IMR-90 (cell line): ENCODE measurements around the gene KIF5C. TPM values are rescaled to one million over a fixed set of nuclear protein-coding genes. Genes with fewer than 3 reads are reported as not detected.

ENCODE experiments used
- ATAC-seq: fragments of 200-7000 bp; cut with Tn5 transposase; 2 replicates; pipeline ENCODE4 v1.9.1; 2020; ENCODE audit warnings: low read depth, mild to moderate bottlenecking, moderate library complexity
- BruUV-seq: library from RNA; stranded (reverse); fragments of 400-500 nt; replicated peaks from 2 replicates; lab custom pipeline; 2021; lab: Mats Ljungman, UMichigan
- CTCF ChIA-PET: fragments of 300-600 bp; formaldehyde crosslinking; extraction: SDS; loops from one replicate; lab custom pipeline; 2021; ENCODE audit warnings: antibody characterized with exemption; lab: Yijun Ruan, JAX
- POLR2A ChIA-PET: fragments of 300-600 bp; sonication (Branson Sonifier 250); formaldehyde crosslinking; loops from one replicate; lab custom pipeline; 2022; ENCODE audit warnings: antibody characterized with exemption; ENCODE audit not compliant: unreplicated experiment; lab: Charles Lee
- DNase-seq: peaks from one replicate; pipeline ENCODE4 v3.0.0; 2013
- H2AFZ ChIP-seq: replicated peaks from 2 replicates; pipeline ENCODE3; 2013; ENCODE audit warnings: low read length, mild to moderate bottlenecking; ENCODE audit not compliant: poor library complexity
- H2AK5ac ChIP-seq: 2 replicates; pipeline ENCODE4 v1.6.1; 2013; ENCODE audit warnings: low read depth, low read length, inconsistent platforms
- H2AK9ac ChIP-seq: replicated peaks from 2 replicates; pipeline ENCODE3; 2013; ENCODE audit warnings: mild to moderate bottlenecking, low read depth, low read length, moderate library complexity; ENCODE audit not compliant: poor library complexity
- H2BK120ac ChIP-seq: 2 replicates; pipeline ENCODE4 v1.6.1; 2013; ENCODE audit warnings: low read depth, low read length, inconsistent platforms
- H2BK15ac ChIP-seq: 3 replicates; pipeline ENCODE4 v1.6.1; 2013; ENCODE audit warnings: low read depth, low read length, inconsistent platforms
- H2BK20ac ChIP-seq: 2 replicates; pipeline ENCODE4 v1.6.1; 2013; ENCODE audit warnings: low read depth, mild to moderate bottlenecking, inconsistent platforms, low read length, moderate library complexity
- H2BK5ac ChIP-seq: 2 replicates; pipeline ENCODE4 v1.6.1; 2013; ENCODE audit warnings: mild to moderate bottlenecking, low read depth, low read length, inconsistent platforms; ENCODE audit not compliant: poor library complexity, severe bottlenecking
- H3K14ac ChIP-seq: replicated peaks from 2 replicates; pipeline ENCODE4 v1.6.1; 2013; ENCODE audit warnings: low read depth, low read length, inconsistent platforms
- H3K18ac ChIP-seq: 2 replicates; pipeline ENCODE4 v1.6.1; 2013; ENCODE audit warnings: low read depth, low read length, control low read depth
- H3K23ac ChIP-seq: 2 replicates; pipeline ENCODE4 v1.6.1; 2013; ENCODE audit warnings: low read depth, low read length, inconsistent platforms
- H3K27ac ChIP-seq: 2 replicates; pipeline ENCODE4 v1.5.1; 2013; ENCODE audit warnings: mild to moderate bottlenecking, control low read depth, low read length; ENCODE audit not compliant: insufficient read depth
- H3K27me3 ChIP-seq: 2 replicates; pipeline ENCODE4 v1.6.1; 2013; ENCODE audit warnings: low read length; ENCODE audit not compliant: control insufficient read depth, insufficient read depth
- H3K36me3 ChIP-seq: 2 replicates; pipeline ENCODE4 v1.6.1; 2013; ENCODE audit warnings: low read length, mixed read lengths; ENCODE audit not compliant: control insufficient read depth, insufficient read depth
- H3K4ac ChIP-seq: 2 replicates; pipeline ENCODE4 v1.6.1; 2013; ENCODE audit warnings: low read depth, low read length, inconsistent platforms
- H3K4me1 ChIP-seq: 2 replicates; pipeline ENCODE4 v1.6.1; 2013; ENCODE audit warnings: low read length, mixed read lengths; ENCODE audit not compliant: control insufficient read depth, insufficient read depth
- H3K4me2 ChIP-seq: 2 replicates; pipeline ENCODE4 v1.6.1; 2013; ENCODE audit warnings: low read depth, mild to moderate bottlenecking, control low read depth, low read length, moderate library complexity
- H3K4me3 ChIP-seq: 2 replicates; pipeline ENCODE4 v1.5.1; 2013; ENCODE audit warnings: low read depth, mild to moderate bottlenecking, control low read depth, low read length, moderate library complexity; ENCODE audit not compliant: insufficient read depth
- H3K56ac ChIP-seq: 2 replicates; pipeline ENCODE4 v1.6.1; 2013; ENCODE audit warnings: low read length, inconsistent platforms; ENCODE audit not compliant: insufficient read depth; ENCODE audit errors: extremely low read depth
- H3K79me1 ChIP-seq, 2 experiments: 2 replicates each; pipeline ENCODE4 v1.6.1; 2013; ENCODE audit warnings: low read length in 2 of 2, inconsistent platforms in 1 of 2, low read depth in 1 of 2
- H3K9ac ChIP-seq: 2 replicates; pipeline ENCODE4 v1.6.1; 2013; ENCODE audit warnings: low read depth, low read length, control low read depth
- H3K9me1 ChIP-seq: 2 replicates; pipeline ENCODE4 v1.6.1; 2013; ENCODE audit warnings: low read length, inconsistent platforms; ENCODE audit not compliant: insufficient read depth
- H3K9me3 ChIP-seq: 2 replicates; pipeline ENCODE4 v1.6.1; 2013; ENCODE audit warnings: low read length; ENCODE audit not compliant: control insufficient read depth, insufficient read depth
- H4K20me1 ChIP-seq: 2 replicates; pipeline ENCODE4 v1.6.1; 2013; ENCODE audit warnings: low read length, inconsistent platforms; ENCODE audit not compliant: insufficient read depth
- H4K5ac ChIP-seq: 2 replicates; pipeline ENCODE4 v1.6.1; 2013; ENCODE audit warnings: mild to moderate bottlenecking, low read depth, low read length, control low read depth
- H4K8ac ChIP-seq, 2 experiments: 2 replicates each; pipeline ENCODE4 v1.6.1; 2013; ENCODE audit warnings: low read depth in 2 of 2, low read length in 2 of 2, control low read depth in 1 of 2, inconsistent platforms in 1 of 2
- H4K91ac ChIP-seq: 2 replicates; pipeline ENCODE4 v1.6.1; 2013; ENCODE audit warnings: low read depth, low read length, inconsistent platforms; ENCODE audit not compliant: insufficient read depth
- BHLHE40 ChIP-seq: fragments of 150-350 bp; IDR thresholded peaks from 2 replicates; pipeline ENCODE4 v1.6.1; 2016; ENCODE audit warnings: mild to moderate bottlenecking, low read depth, low read length
- CHD1 ChIP-seq: IDR thresholded peaks from 2 replicates; pipeline ENCODE4 v1.6.1; 2012; ENCODE audit warnings: low read depth, low read length, improper control_type of control experiment
- FOS ChIP-seq: fragments of 150-350 bp; IDR thresholded peaks from 2 replicates; pipeline ENCODE4 v1.6.1; 2016; ENCODE audit warnings: low read depth, low read length
- MAFK ChIP-seq: IDR thresholded peaks from 2 replicates; pipeline ENCODE4 v1.6.1; 2012; ENCODE audit warnings: low read depth, low read length, improper control_type of control experiment
- MAZ ChIP-seq: IDR thresholded peaks from 2 replicates; pipeline ENCODE4 v1.6.1; 2012; ENCODE audit warnings: low read depth, mild to moderate bottlenecking, low read length, improper control_type of control experiment, moderate library complexity, borderline replicate concordance
- MXI1 ChIP-seq: IDR thresholded peaks from 2 replicates; pipeline ENCODE4 v1.6.1; 2012; ENCODE audit warnings: low read depth, mild to moderate bottlenecking, low read length, moderate library complexity, borderline replicate concordance
- NFE2L2 ChIP-seq: fragments of 150-350 bp; IDR thresholded peaks from 2 replicates; pipeline ENCODE4 v1.6.1; 2016; ENCODE audit warnings: low read depth, mild to moderate bottlenecking, low read length
- POLR2A ChIP-seq: IDR thresholded peaks from 2 replicates; pipeline ENCODE4 v1.6.1; 2012; ENCODE audit warnings: mild to moderate bottlenecking, low read depth, low read length
- RAD21 ChIP-seq: IDR thresholded peaks from 2 replicates; pipeline ENCODE4 v1.6.1; 2012; ENCODE audit warnings: low read length, improper control_type of control experiment
- RCOR1 ChIP-seq: IDR thresholded peaks from 2 replicates; pipeline ENCODE4 v1.6.1; 2012; ENCODE audit warnings: mild to moderate bottlenecking, low read length, improper control_type of control experiment; ENCODE audit not compliant: insufficient replicate concordance
- RFX5 ChIP-seq: IDR thresholded peaks from 2 replicates; pipeline ENCODE4 v1.8.0; 2012; ENCODE audit warnings: low read depth, mild to moderate bottlenecking, low read length, moderate library complexity
- SMC3 ChIP-seq: fragments of 150-350 bp; IDR thresholded peaks from 2 replicates; pipeline ENCODE4 v1.6.1; 2016; ENCODE audit warnings: low read depth, mild to moderate bottlenecking, antibody characterized with exemption, low read length, moderate library complexity
- whole genome bisulfite sequencing, 2 experiments: methylation state at CpG; one replicate each; pipeline versions ENCODE4 v1.1.5 to v1.1.7; 2013; ENCODE audit warnings: missing lambda C conversion rate in 2 of 2; ENCODE audit not compliant: insufficient read length in 1 of 2; ENCODE audit errors: extremely low coverage in 2 of 2; 5-methylcytosine and 5-hydroxymethylcytosine counted together
- dilution Hi-C: fragments of 300-500 bp; cut with HindIII; formaldehyde crosslinking; loops from one replicate; pipeline ENCODE4 v1.14.3; 2018; ENCODE audit warnings: low sequenced_read_pairs; ENCODE audit not compliant: unreplicated experiment
- in situ Hi-C: fragments of 300-500 bp; cut with MboI; formaldehyde crosslinking; loops from 3 replicates; pipeline ENCODE4 v1.14.3; 2019; ENCODE audit warnings: low sequenced_read_pairs, inconsistent platforms, mixed read lengths
- intact Hi-C: fragments of 100-400 bp; cut with micrococcal nuclease; formaldehyde crosslinking; loops from 2 replicates; pipeline ENCODE4 v1.10.0; 2022
- polyA plus RNA-seq, 3 experiments: library from polyadenylated mRNA; depleted of rRNA; stranded (reverse); fragments of >200 nt; gene quantifications; 2 replicates each; pipeline ENCODE4 v1.2.3, GENCODE V29; 2012; ENCODE audit warnings: low replicate concordance in 1 of 3
- total RNA-seq: library from RNA; depleted of rRNA; stranded (reverse); fragments of >200 nt; gene quantifications from 2 replicates; pipeline ENCODE4 v1.2.3, GENCODE V29; 2012
- TF ChIP-seq, protein P1 (sequence below): fragments of 150-350 bp; IDR thresholded peaks from 2 replicates; pipeline ENCODE4 v1.6.1; 2017; ENCODE audit warnings: mild to moderate bottlenecking, antibody characterized with exemption, low read length, low read depth
- TF ChIP-seq, protein P2 (sequence below): fragments of 150-350 bp; IDR thresholded peaks from 2 replicates; pipeline ENCODE4 v1.6.1; 2016; ENCODE audit warnings: low read depth, mild to moderate bottlenecking, low read length, moderate library complexity, borderline replicate concordance
- TF ChIP-seq, protein P3 (sequence below): conservative IDR thresholded peaks from 2 replicates; pipeline ENCODE4 v1.5.1; 2012; ENCODE audit warnings: mild to moderate bottlenecking, low read depth, low read length, improper control_type of control experiment

Gene KIF5C
- total and polyA plus RNA-seq, 2 of the 4 experiments (the other 2 are of a cell fraction): 0.10 to 0.18 TPM

DNA sequence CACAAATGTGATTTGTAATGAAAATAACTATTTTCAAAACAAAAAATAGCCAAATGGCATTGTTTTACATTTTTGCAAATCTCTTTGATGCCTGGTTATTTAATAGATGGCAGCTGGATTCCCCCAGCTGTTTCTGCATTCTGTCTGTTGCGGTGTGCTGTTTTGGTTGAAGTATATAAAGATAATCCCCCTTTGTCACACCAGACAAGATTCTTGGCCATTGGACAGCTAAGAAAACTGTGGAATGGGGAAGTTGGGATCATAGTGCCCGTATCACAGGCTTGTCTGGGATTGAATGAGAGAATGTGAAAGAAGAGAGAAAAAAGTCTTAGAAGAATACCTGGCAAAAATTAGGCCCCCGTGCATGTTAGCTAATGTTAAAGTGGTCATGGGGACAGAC lies 144.0 kb downstream of the KIF5C start:
- Histone ChIP-seq H3K9ac (no peak overlapping the region), H2BK15ac (no peak overlapping the region), H3K4ac (no peak overlapping the region), H3K27me3 (peaks cover 2% of the 10 kb centered on the region; the same call in 1 of the 2 replicates), H3K27ac (no peak overlapping the region), H2AFZ (no peak overlapping the region), H3K14ac (no peak overlapping the region), H3K9me1 (no peaks in the 10 kb centered on the region), H3K18ac (no peak overlapping the region), H4K5ac (no peak overlapping the region), H3K56ac (no peak overlapping the region), H4K8ac (no peak overlapping the region), H3K4me3 (no peak overlapping the region), H2AK9ac (no peak overlapping the region), H3K36me3 (no peaks in the 10 kb centered on the region), H2BK120ac (no peak overlapping the region), H3K4me2 (no peak overlapping the region), H4K20me1 (no peaks in the 10 kb centered on the region), H3K4me1 (no peaks in the 10 kb centered on the region), H3K79me1 (no peaks in the 10 kb centered on the region), H4K91ac (no peak overlapping the region), H2BK5ac (no peak overlapping the region), H2AK5ac (no peak overlapping the region), H2BK20ac (no peak overlapping the region), H3K23ac (no peak overlapping the region), H3K9me3 (no peaks in the 10 kb centered on the region)
- WGBS, 2 experiments: no CpG with 5 or more reads among the region's 3 CpGs
- in situ Hi-C loops: loop anchor here (5.0 kb wide), 1 partner anchor 543 kb away; no protein-coding TSS in a partner anchor
- ATAC-seq (no peak), DNase-seq (no peak)
- intact Hi-C loops: no loop called here
- POLR2A ChIA-PET: no interaction called here
- BruUV-seq: no TSS peak
- CTCF ChIA-PET: interaction anchor here (1.0 to 5.3 kb wide), 2 partner anchors 250 to 543 kb away, joined by 3 to 49 read pairs; no protein-coding TSS in a partner anchor
- dilution Hi-C loops: no loop called here
- TF ChIP-seq MAFK (no peak), CHD1 (no peak), SMC3 (no peak), RFX5 (no peak), MAZ (no peak), FOS (no peak), RCOR1 (no peak), MXI1 (no peak), RAD21 (no peak), BHLHE40 (no peak), NFE2L2 (no peak), POLR2A (no peak)
- TF ChIP-seq, protein P1, sequence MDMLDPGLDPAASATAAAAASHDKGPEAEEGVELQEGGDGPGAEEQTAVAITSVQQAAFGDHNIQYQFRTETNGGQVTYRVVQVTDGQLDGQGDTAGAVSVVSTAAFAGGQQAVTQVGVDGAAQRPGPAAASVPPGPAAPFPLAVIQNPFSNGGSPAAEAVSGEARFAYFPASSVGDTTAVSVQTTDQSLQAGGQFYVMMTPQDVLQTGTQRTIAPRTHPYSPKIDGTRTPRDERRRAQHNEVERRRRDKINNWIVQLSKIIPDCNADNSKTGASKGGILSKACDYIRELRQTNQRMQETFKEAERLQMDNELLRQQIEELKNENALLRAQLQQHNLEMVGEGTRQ: no peak
- TF ChIP-seq, protein P2, sequence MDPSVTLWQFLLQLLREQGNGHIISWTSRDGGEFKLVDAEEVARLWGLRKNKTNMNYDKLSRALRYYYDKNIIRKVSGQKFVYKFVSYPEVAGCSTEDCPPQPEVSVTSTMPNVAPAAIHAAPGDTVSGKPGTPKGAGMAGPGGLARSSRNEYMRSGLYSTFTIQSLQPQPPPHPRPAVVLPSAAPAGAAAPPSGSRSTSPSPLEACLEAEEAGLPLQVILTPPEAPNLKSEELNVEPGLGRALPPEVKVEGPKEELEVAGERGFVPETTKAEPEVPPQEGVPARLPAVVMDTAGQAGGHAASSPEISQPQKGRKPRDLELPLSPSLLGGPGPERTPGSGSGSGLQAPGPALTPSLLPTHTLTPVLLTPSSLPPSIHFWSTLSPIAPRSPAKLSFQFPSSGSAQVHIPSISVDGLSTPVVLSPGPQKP: no peak
- TF ChIP-seq, protein P3, sequence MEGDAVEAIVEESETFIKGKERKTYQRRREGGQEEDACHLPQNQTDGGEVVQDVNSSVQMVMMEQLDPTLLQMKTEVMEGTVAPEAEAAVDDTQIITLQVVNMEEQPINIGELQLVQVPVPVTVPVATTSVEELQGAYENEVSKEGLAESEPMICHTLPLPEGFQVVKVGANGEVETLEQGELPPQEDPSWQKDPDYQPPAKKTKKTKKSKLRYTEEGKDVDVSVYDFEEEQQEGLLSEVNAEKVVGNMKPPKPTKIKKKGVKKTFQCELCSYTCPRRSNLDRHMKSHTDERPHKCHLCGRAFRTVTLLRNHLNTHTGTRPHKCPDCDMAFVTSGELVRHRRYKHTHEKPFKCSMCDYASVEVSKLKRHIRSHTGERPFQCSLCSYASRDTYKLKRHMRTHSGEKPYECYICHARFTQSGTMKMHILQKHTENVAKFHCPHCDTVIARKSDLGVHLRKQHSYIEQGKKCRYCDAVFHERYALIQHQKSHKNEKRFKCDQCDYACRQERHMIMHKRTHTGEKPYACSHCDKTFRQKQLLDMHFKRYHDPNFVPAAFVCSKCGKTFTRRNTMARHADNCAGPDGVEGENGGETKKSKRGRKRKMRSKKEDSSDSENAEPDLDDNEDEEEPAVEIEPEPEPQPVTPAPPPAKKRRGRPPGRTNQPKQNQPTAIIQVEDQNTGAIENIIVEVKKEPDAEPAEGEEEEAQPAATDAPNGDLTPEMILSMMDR: no peak
